CD4-positive, alpha-beta T cell treated with Interleukin-6 at 100 ng/mL for 8 hours (primary cell): ENCODE measurements around the gene TBC1D25.

Experiments used
- DNase-seq: peaks from one replicate; pipeline ENCODE4 v3.0.0-alpha.2; 2020; ENCODE audit warnings: mixed read lengths, low spot score

TBC1D25 gene

DNA sequence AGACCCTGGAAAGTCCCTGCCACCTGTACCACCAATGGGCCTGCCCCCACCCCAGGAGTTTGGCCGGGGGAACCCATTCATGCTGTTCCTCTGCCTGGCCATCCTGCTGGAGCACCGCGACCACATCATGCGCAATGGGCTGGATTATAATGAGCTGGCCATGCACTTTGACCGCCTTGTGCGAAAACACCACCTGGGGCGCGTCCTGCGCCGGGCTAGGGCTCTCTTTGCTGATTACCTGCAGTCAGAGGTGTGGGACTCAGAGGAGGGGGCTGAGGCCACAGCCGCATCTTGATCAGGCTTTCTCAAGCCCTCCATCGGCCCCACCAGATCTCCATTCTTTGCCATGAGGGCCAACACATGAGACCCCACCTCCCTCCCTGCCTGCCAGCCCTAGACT lies 21.2 kb downstream of the TBC1D25 start:
- DNase-seq = no peak

DNA sequence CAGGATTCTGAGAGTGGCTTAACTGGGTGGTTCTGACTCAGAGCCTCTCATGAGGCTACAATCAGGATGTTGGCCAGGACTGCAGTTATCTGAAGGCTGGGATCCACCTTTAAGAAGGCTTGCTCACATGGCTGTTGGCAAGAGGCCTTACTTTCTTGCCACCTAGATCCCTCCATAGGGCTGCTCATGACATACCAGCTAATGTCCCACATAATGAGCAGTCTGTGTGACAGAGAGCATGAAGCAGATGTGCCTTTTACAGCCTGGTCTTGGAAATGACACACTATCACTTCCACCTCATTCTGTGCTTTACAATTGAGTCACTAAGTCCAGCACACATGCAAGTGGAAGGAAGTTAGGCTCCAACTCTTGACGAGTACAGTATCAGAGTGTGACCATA lies 30.4 kb downstream of the TBC1D25 start:
- no peak for DNase-seq

DNA sequence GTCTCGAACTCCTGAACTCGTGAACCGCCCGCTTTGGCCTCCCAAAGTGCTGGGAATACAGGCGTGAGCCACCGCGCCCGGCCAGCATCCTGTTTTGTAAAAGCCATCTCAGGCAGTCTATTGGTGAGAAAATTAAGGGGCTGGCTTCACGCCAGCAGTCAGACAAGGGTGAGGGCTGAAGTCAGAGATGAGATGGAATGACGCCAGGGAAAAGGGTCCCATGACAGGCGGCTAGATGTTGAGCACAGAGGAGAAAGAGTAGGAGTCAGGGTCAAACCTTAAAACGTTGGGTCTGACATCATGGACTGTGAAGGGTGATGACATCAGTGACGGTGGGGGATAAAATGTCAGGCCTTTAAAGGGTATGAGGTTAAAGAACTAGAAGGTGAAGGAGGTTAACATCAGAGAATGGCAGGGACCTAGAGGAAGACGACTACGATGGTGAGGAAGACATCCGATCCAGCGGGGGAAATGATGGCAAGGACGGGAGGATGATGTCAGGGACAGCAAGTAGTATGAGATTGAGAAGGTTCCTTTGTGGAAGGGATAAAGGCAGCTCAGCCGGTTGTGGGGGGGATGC lies 34.3 kb downstream of the TBC1D25 start:
- no peak for DNase-seq

DNA sequence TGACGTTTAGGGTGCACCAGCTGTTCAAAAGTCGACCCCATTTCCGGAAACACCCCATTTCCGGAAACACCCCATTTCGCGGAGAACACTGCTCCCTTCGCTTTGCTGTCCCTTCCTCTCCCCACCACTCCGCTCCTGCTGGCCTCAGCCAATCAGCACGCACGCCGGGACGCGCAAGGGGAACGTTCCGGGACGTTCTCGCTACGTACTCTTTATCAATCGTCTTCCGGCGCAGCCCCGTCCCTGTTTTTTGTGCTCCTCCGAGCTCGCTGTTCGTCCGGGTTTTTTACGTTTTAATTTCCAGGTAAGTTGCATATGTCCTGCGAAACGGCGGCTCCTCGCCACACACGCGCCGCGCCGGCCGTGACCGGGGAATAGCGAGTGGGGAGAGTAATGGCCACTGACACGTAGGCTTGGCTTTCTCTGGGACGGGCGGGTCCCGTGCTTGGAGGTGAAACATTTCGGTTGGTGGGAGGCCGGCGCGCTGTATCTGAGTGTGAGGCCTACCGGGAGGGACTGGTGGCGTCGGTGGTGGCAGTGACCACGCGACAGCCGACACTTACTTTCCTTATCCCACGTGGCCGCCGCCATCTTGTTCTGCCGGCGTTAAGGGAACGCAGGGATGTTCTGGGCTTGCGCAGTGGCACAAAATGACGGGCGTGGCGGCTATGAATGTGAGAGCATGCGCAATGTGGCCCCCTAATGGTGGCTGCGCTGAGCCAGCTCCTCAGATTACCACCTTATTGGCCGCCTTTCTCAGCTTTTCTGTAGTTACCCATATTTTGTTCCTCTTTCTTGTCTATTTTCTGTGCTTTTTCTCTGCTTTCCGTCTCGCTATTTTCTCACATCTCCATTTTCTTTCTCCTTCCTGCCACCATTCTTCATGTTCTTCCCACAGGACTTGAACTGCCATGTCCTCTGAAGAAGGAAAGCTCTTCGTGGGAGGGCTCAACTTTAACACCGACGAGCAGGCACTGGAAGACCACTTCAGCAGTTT lies 35.1 kb downstream of the TBC1D25 start, which contains the start of gene RBM3:
Gene RBM3 (plus strand): TSS at position 215 of the 997 bp plus-strand sequence. CDS start 697 bp downstream, at position 912.
- peak; percentile 94 for DNase-seq

DNA sequence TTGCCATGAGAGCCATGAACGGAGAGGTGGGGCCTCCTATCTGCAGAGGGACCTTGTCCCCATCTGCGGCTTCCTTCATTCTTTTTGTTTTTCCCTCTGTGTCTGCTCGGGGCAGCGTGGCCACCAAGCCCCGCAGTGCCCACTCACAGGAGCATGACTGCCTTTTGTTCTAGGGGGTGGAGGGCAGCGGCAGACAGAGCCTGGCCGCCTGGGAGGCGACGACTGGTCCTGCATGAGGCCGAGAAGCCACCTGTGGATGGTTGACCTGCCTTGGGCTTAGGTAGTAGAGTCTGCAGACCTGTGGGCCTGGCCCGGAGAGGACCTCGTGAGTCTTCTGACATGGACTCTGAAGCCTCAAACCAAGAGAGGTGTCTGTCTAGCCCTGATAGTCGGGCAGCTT lies 36.1 kb downstream of the TBC1D25 start:
- no peak for DNase-seq

DNA sequence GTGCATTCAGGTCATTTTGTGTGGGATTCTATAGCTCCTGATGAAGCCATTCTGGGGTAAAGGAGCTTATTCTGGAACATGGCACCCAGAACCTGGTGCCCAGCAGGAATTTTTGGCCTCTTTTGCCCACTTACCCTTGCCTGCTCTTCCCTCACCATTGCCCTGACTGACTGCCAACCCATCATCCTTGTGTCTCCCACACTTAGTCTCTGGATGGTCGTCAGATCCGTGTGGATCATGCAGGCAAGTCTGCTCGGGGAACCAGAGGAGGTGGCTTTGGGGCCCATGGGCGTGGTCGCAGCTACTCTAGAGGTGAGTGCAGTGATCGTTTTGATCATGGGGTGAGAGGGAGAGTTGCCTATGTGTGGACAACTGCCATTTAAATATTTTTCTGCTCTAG lies 36.6 kb downstream of the TBC1D25 start:
- DNase-seq = no peak

DNA sequence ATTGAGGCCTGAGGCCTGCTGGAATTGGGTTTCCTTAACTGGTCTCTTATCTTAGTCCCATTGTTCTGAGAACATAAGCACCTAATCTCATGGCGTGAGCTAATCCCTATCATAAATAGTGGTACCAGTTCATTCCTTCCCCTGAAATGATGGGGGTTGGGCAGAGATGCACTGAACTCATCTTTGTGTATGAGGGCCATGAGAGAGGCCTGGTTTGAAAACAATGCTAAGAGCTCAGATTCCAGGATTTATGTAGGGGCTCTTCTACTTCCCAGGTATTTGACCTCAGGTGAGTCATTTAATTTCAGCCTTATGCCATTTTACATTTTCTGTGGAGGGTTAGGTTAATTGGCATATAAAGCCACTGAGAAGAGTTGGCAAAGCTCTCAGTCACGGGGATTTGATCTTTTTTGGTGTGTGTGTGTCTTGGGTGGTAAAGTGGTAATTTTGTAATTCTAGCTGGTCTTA lies 39.2 kb downstream of the TBC1D25 start:
- DNase-seq = no peak

DNA sequence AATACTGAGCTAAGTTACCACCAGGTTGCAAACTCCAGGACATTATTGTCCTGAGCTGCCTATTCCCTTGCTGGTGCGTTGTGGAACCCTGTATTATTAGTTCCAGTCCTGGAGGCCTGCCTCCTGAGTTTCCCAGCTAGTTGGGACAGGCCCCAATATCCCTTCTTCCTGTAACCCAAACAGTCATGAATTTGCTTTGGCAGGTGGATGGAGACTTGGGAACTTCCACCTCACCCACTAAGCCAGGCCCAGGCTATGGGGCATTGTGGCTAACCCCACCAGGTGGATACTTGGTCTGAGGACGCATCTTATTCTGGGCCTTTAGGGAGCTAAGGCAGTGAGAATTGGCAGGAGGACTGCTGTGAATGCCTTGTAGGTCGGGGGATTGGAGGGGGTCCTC lies 39.7 kb downstream of the TBC1D25 start:
- DNase-seq = no peak

DNA sequence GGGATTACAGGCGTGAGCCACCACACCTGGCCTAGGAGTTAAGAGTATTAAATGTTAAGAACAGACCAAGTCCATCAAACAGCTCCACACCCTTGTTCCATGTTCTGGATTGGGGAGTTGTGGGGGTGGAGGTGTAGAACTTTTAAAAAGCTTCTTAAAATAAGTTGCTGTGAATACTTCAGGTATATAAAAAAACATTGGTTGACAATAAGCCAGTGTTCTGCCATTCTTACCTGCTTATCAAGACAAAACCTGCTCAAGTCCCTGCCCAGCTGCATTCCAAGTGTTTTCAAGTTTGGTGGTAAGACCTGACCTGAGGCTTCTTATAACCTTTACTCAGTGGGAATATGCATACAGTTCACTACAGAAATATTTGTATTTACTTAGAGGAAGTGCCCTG lies 41.1 kb downstream of the TBC1D25 start:
- DNase-seq = no peak

DNA sequence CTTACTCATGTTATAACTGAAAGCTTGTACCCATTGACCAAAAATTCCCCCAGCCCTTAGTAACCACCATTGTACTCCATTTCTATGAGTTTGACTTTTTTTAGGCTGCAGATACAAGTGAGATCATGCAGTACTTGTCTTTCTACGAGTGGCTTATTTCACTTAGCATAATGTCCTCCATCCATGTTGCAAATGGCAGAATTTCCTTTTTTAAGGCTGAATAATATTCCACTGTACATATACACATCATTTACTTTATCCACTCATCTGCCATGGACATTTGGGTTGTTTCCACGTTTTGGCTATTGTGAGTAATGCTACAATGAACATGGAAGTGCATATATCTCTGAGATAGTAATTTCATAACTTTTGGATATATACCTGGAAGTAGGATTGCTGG lies 45.2 kb downstream of the TBC1D25 start:
- DNase-seq = no peak

DNA sequence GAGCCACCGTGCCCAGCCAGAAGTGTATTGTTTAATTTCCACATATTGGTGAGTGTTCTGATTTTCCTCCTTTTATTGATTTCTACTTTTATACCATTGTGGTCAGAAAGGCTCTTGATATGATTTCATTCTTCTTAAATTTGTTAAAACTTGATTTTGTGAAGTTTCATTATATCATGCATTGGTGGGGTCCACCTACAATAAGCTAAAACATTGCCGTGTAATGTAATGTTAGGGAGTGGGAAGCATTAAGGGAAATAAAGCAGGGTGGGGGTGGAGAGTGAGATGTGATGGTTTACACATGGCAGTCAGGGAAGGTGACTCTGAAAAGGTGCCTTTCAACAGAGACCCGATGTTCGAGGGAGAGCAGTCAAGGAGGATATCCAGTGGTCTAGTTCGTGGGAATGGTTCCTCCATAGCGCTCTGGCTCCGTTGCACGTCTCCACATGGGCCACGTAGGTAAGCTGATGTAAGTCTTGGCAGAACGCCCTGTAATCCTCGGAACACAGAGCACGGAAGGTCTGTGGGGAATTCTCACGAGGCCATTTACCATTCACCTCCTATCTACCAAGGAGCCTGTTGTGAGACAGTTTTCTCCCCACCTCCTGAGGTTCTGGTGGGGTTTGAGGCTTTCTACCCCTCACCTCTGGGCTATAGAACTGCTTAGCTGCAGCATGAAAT lies 50.1 kb downstream of the TBC1D25 start:
- DNase-seq = no peak

DNA sequence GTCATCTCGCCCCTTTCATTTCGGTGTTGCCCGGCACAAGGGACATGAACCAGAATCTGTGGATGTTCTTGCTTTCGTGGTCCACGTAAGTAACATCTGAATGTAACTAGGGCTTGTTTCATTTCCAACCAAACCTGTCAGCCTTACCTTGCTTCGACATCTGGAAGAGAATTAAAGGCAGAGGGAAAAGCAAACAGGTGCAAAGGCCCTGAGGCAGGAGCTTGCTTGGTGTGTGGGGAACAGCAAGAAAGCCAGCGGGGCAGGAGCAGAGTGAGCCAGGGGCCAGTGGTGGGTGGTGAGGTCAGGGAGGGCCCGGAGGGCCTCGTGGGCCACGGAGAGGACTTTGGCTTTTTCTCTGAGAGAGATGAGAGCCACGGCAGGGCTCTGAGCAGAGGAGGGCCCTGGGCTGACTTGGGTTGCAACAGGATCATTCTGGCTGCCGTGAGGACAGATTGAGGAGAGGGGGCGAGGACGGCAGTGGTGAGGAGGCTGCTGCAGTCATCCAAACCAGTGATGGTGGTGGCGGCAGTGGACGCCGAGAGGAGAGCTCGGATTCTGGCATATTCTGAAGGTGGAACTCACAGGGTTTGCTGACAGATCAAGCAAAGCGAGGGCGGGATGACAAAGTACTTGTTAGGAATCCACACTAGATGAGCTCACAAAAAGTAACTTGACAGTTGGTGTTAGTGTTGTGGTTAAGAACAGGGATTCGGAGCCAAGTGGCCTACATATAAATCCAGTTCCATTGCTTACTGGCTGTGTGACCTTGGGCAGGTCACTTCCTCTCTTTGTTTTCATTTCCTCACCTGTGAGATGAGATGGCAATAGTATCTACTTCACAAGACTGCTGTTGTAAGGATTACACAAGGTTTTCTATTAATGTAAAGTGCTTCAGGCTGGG lies 50.9 kb downstream of the TBC1D25 start:
- DNase-seq = no peak

DNA sequence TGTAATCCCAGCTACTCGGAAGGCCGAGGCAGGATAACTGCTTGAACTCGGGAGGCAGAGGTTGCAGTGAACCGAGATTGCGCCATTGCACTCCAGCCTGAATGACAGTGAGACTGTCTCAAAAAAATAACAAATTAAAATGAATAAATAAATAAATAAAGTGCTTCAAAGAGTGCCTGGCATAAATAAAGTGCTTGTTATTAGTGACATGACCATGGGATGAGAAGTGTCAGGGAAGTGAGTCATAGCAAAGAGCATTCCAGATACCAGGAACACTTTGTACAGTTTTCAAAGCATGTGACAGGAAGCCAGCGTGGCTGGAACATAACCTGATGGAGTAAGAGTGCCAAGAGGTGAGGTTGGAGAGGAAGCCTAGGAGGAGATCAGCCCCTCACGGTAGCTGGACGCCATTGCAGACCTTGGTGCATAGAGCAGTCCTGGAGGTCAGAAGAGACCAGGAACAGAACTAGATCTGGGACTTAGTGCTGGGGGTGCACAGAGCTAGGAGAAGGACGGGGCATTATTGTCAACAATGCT lies 51.8 kb downstream of the TBC1D25 start:
- DNase-seq = no peak

DNA sequence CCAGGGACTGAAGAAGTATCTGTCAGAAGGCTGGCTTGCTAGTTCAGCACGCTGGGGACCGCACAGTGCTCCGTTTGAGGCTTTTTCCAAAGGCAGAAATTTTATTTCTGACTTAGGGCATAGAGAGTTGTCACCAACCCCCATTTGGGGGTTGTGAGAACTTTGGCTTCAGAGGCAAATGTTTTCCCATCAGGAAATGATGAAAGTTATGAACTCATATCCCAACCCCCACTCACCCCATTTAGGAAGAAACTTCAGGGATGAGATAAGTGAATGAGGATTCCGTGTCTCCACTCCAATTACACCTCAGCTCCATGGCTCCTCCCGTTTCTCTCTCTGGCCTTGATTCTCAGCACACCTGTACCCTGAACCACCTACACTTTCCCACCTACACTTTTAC lies 53.5 kb downstream of the TBC1D25 start:
- DNase-seq = no peak

DNA sequence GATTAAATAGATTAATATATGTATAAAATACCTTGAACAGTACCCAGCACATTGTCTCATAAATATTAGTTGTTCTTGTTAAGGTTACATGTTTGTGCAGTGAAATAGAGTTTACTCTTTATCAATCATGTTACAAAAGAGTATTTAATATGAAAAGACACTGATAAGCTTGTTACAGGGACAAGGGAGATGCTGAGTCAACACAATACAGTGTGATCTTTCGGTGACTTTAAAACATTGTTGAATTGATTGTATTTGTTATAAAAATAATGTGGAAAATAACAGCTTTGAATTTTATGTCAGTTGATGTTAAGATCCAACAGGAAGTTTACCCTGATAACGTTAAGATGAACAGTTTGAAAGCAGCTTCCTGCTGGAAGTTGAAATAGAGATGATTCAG lies 56.4 kb downstream of the TBC1D25 start:
- no peak for DNase-seq

DNA sequence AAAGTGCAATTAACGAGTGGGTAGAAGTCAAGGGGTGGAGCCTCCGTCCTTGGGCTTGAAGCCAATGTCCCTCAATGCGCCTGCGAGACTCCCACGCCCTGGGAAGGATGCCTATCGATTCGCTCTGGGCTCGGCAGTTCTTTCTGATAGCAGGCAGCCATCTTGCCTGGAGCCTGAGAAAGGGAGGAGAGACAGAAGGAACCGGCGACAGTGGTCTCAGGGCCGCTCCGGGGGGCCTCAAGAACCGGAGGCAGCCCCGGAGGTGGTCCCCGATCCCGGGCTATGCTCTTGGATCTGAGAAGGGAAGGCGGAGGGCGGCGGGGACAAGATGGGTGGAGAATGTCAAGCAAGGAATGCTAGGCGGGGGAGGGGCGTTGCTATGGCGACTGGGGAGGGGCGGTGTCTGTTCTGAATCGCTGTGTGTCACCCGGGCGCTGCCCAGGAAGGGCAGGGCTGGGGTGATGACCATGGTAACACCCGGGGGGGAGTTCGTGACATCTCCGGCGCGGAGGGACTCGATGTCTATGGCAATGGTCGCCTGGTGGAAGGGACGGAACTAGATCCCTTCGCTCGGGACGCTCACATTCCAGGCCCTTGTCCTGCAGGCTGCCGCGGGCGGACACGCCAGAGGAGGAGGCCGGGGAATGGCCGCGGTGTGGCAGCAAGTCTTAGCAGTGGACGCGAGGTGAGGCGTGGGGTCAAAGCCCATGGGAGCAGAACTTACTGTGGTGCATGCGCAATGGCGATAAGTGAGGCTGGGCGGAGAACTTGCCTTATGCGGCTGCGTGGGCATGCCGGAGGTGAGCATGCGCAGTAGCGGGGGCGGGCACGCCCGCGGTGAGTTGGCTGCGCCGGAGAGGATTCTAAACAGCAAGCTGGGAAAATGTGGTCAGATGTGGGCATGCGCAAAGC lies 58.1 kb downstream of the TBC1D25 start, which contains the start of gene WDR13:
Gene WDR13 (plus strand): TSS at position 140 of the 912 bp plus-strand sequence. CDS start 505 bp downstream, at position 645.
- peak; percentile 93 for DNase-seq

DNA sequence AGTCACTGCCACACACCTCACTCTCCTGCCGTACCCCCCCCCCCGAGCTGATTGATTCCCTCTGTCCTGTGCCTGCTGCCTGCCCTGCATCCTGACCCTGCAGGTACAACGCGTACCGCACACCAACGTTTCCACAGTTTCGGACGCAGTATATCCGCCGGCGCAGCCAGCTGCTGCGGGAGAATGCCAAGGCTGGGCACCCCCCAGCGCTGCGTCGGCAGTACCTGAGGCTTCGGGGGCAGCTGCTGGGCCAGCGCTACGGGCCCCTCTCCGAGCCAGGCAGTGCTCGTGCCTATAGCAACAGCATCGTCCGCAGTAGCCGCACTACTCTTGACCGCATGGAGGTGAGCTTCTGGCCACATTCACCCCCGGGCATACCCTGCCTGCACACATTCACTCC lies 59.1 kb downstream of the TBC1D25 start:
- DNase-seq = no peak

DNA sequence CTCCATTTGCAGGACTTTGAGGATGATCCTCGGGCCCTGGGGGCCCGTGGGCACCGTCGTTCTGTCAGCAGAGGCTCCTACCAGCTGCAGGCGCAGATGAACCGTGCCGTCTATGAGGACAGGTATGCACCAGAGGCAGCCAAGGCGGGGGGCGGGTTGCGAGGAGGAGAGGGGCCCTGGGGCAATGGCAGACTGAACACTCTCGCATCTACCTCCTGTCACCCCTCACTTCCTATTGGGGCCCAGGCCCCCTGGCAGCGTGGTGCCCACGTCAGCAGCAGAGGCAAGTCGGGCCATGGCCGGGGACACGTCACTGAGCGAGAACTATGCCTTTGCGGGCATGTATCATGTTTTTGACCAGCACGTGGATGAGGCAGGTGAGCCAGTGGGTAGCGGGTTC lies 59.8 kb downstream of the TBC1D25 start:
- DNase-seq = no peak

DNA sequence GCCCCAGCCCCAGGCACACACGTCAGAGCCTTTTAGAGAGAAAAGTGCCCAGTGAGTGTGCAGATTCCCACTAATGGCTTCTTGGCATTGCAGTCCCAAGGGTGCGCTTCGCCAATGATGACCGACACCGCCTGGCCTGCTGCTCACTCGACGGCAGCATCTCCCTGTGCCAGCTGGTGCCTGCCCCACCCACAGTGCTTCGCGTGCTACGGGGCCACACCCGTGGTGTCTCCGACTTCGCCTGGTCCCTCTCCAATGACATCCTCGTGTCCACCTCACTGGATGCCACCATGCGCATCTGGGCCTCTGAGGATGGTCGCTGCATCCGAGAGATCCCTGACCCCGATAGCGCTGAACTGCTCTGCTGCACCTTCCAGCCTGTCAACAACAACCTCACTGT lies 60.7 kb downstream of the TBC1D25 start:
- DNase-seq = no peak

DNA sequence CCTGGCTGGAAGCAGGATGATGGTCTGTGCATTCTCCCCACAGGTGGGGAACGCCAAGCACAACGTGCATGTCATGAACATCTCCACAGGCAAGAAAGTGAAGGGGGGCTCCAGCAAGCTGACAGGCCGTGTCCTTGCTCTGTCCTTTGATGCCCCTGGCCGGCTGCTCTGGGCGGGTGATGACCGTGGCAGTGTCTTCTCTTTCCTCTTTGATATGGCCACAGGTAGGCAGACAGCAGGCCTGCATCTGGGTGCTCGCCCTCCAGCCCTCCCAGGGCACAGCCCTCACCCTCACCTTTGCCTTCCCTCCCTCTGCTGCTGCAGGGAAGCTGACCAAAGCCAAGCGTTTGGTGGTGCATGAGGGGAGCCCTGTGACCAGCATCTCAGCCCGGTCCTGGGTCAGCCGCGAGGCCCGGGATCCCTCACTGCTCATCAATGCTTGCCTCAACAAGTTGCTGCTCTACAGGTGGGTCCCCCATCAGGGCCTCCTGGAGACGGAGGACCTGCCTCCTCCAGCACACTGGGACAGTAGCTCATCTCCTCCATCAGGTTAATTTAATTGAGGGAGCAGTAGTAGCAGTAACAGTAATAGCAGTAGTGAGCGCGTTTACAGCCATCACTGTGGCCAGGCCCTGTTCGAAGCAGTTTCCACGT lies 62.4 kb downstream of the TBC1D25 start:
- no peak for DNase-seq
